Measurements from ENCODE around the gene HSFX1. TPM values are rescaled to one million over a fixed set of nuclear protein-coding genes. Genes with fewer than 3 reads are reported as not detected.

HSFX1 gene
- total and polyA plus RNA-seq, 9 of the 15 experiments (the other 6 are each of a cell fraction or from before 2014, with no cell fraction given): 0.10 TPM; not detected in 8

DNA sequence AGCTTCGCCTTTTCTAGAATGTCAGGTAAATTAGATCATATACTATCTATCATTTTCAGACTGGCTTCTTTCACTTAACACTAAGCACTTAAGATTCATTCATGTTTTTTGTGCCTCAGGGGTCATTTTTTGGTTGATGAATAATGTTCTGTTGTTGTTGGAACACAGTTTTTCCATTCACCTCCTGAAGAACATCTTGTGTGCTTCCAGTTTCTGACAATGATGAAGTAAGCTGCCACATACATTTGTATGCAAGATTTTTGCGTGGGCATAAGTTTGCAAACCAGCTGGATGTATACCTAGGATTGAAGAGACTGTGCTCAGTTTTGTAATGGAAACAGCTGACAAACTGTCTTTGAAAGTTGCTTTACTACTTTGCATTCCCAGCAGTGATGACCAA, 45.5 kb downstream of the HSFX1 start:
- no peak overlapping the region for H3K9ac ChIP-seq (ENCODE audit: insufficient read depth in 1 of 2, low read depth in 2 of 2, low read length in 2 of 2)
- FAIRE-seq (no peak), ATAC-seq (no peak), DNase-seq (ENCODE audit: extremely low read depth in 1 of 4, low spot score in 3 of 4) (no peak)
- no peak overlapping the region for H3K4me2 ChIP-seq (ENCODE audit: insufficient read depth, low read length)
- H3K27ac ChIP-seq (ENCODE audit: extremely low read depth, low read depth, low read length): no peak overlapping the region
- intact Hi-C loops (cut with micrococcal nuclease) (no loop called here), in situ Hi-C loops (cut with MboI) (loop anchor here (25.0 kb wide), 1 partner anchor 232 kb away; the partner anchor contains the start of genes HSFX2 and MAGEA9B)
- H3K4me1 ChIP-seq (replicated peaks in 1 of 2; ENCODE audit: control insufficient read depth in 2 of 2, insufficient read depth in 2 of 2, low read length in 2 of 2): no peaks in the 10 kb centered on the region; a peak in 1 of 5 replicates
- H3K9me1 ChIP-seq (ENCODE audit: control insufficient read depth, insufficient read depth, low read length): no peaks in the 10 kb centered on the region
- H4K20me1 ChIP-seq (replicated peaks; ENCODE audit: control insufficient read depth, insufficient read depth, low read length): no peaks in the 10 kb centered on the region
- no peaks in the 10 kb centered on the region for H3K27me3 ChIP-seq (ENCODE audit: control insufficient read depth in 2 of 2, insufficient read depth in 2 of 2, low read length in 2 of 2)
- no peaks in the 10 kb centered on the region for H3K9me3 ChIP-seq (replicated peaks; ENCODE audit: control insufficient read depth, insufficient read depth, low read depth, low read length)
- H3K36me3 ChIP-seq (ENCODE audit: control insufficient read depth, insufficient read depth, low read length): no peaks in the 10 kb centered on the region
- H2AFZ ChIP-seq (ENCODE audit: low read depth, low read length): no peak overlapping the region
- H3K4me3 ChIP-seq: no peak overlapping the region
- ChIA-PET CTCF (ENCODE audit: low intra/inter-chr PET ratio) (no interaction called here), POLR2A (no interaction called here)
- 0% methylated on average over 2 of the region's 2 CpGs for WGBS (ENCODE audit: insufficient coverage, low coverage, missing lambda C conversion rate)
- no peaks in the 10 kb centered on the region for H3K79me2 ChIP-seq (ENCODE audit: control insufficient read depth, insufficient read depth, low read length)
- BruUV-seq (replicated peaks): no TSS peak
- TF ChIP-seq ZNF717 (CRISPR knock-in tag; IDR thresholded peaks at IDR 0.05) (no peak), ETV5 (CRISPR knock-in tag; IDR thresholded peaks at IDR 0.05; ENCODE audit: low read depth) (no peak), STAT5A (IDR thresholded peaks at IDR 0.05; ENCODE audit: borderline replicate concordance, low read length) (no peak), ZNF695 (CRISPR knock-in tag; IDR thresholded peaks at IDR 0.05) (no peak), ZNF668 (CRISPR knock-in tag; IDR thresholded peaks at IDR 0.05) (no peak), POLR2G (IDR thresholded peaks at IDR 0.05; ENCODE audit: low read depth, low read length) (no peak), CHD4 (IDR thresholded peaks at IDR 0.05; ENCODE audit: insufficient read depth, insufficient replicate concordance, low read depth, low read length, poor library complexity, severe bottlenecking) (no peak), CHD1 (IDR thresholded peaks at IDR 0.05; ENCODE audit: low read length) (no peak), HNRNPL (IDR thresholded peaks at IDR 0.05; ENCODE audit: low read depth, low read length) (no peak), NR2C1 (IDR thresholded peaks at IDR 0.05) (no peak), NR2C1 (tag; IDR thresholded peaks at IDR 0.05) (no peak), ZNF134 (CRISPR knock-in tag; conservative IDR thresholded peaks at IDR 0.05) (no peak), ESRRA (IDR thresholded peaks at IDR 0.05; ENCODE audit: borderline replicate concordance, low read depth) (no peak), CTBP1 (IDR thresholded peaks at IDR 0.05; ENCODE audit: borderline replicate concordance) (no peak), SMAD3 (CRISPR knock-in tag; conservative IDR thresholded peaks at IDR 0.05) (no peak)
- TF ChIP-seq, protein P1, sequence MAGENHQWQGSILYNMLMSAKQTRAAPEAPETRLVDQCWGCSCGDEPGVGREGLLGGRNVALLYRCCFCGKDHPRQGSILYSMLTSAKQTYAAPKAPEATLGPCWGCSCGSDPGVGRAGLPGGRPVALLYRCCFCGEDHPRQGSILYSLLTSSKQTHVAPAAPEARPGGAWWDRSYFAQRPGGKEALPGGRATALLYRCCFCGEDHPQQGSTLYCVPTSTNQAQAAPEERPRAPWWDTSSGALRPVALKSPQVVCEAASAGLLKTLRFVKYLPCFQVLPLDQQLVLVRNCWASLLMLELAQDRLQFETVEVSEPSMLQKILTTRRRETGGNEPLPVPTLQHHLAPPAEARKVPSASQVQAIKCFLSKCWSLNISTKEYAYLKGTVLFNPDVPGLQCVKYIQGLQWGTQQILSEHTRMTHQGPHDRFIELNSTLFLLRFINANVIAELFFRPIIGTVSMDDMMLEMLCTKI (IDR thresholded peaks at IDR 0.05; ENCODE audit: partially characterized antibody): no peak
- TF ChIP-seq, protein P2, sequence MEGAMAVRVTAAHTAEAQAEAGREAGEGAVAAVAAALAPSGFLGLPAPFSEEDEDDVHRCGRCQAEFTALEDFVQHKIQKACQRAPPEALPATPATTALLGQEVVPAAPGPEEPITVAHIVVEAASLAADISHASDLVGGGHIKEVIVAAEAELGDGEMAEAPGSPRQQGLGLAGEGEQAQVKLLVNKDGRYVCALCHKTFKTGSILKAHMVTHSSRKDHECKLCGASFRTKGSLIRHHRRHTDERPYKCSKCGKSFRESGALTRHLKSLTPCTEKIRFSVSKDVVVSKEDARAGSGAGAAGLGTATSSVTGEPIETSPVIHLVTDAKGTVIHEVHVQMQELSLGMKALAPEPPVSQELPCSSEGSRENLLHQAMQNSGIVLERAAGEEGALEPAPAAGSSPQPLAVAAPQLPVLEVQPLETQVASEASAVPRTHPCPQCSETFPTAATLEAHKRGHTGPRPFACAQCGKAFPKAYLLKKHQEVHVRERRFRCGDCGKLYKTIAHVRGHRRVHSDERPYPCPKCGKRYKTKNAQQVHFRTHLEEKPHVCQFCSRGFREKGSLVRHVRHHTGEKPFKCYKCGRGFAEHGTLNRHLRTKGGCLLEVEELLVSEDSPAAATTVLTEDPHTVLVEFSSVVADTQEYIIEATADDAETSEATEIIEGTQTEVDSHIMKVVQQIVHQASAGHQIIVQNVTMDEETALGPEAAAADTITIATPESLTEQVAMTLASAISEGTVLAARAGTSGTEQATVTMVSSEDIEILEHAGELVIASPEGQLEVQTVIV (CRISPR knock-in tag; IDR thresholded peaks at IDR 0.05; ENCODE audit: borderline replicate concordance): no peak
- TF ChIP-seq, protein P3, sequence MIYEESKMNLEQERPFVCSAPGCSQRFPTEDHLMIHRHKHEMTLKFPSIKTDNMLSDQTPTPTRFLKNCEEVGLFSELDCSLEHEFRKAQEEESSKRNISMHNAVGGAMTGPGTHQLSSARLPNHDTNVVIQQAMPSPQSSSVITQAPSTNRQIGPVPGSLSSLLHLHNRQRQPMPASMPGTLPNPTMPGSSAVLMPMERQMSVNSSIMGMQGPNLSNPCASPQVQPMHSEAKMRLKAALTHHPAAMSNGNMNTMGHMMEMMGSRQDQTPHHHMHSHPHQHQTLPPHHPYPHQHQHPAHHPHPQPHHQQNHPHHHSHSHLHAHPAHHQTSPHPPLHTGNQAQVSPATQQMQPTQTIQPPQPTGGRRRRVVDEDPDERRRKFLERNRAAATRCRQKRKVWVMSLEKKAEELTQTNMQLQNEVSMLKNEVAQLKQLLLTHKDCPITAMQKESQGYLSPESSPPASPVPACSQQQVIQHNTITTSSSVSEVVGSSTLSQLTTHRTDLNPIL (CRISPR knock-in tag; IDR thresholded peaks at IDR 0.05): no peak

Data from K562 (cell line).